Measurements from ENCODE around the gene SERPINA6.
"Not testable (repeated sequence)": the region's sequence is repeated elsewhere in the genome, so short reads cannot be mapped to it uniquely, and the experiment has no call there.

The SERPINA6 gene

GRCh38 chr14:94304243-94304642 is 18.9 kb downstream of the SERPINA6 start:
- H3K4me1 ChIP-seq (ENCODE audit: insufficient read depth, low read length): no peaks in the 10 kb centered on the region
- no peaks in the 10 kb centered on the region for H3K27me3 ChIP-seq (ENCODE audit: insufficient read depth, low read length)
- peaks cover 9% of the 10 kb centered on the region; the same call in 1 of the 2 replicates for H3K9me3 ChIP-seq (ENCODE audit: insufficient read depth, low read depth, low read length)
- no peak overlapping the region for H3K27ac ChIP-seq (ENCODE audit: low read depth, low read length)
- 94% methylated on average over 6 of the region's 6 CpGs for WGBS
- no peak overlapping the region for H3K4me3 ChIP-seq (ENCODE audit: low read length)
- H3K9ac ChIP-seq (ENCODE audit: low read depth, low read length): no peak overlapping the region
- H3K36me3 ChIP-seq (ENCODE audit: insufficient read depth, low read length): no peaks in the 10 kb centered on the region

- Histone ChIP-seq H3K9ac (ENCODE audit: low read depth, low read length) (no peak overlapping the region), H3K4me1 (ENCODE audit: insufficient read depth, low read length) (no peaks in the 10 kb centered on the region), H3K27me3 (ENCODE audit: insufficient read depth, low read length) (no peaks in the 10 kb centered on the region), H3K27ac (ENCODE audit: low read depth, low read length) (no peak overlapping the region), H3K9me3 (ENCODE audit: insufficient read depth, low read depth, low read length) (peaks cover 6% of the 10 kb centered on the region; the same call in 1 of the 2 replicates), H3K36me3 (ENCODE audit: insufficient read depth, low read length) (no peaks in the 10 kb centered on the region), H3K4me3 (ENCODE audit: low read length) (no peak overlapping the region)
- 85% methylated on average over 6 of the region's 7 CpGs for WGBS
Observed at GRCh38 chr14:94303111-94303510, 20.0 kb downstream of the SERPINA6 start.

DNA sequence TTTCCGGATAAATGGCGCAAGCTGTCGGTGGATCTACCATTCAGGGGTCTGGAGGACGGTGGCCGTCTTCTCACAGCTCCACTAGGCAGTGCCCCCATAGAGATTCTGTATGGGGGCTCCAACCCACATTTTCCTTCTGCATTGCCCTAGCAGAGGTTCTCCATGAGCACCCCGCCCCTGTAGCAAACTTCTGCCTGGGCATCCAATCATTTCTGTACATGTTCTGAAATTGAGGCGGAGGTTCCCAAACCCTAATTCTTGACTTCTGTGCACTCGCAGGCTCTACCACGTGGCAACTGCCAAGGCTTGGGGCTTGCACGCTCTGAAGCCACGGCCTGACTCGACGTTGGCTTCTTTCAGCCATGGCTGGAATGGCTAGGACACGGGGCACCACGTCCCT is 25.0 kb downstream of the SERPINA6 start:
- Histone ChIP-seq H3K36me3 (ENCODE audit: insufficient read depth, low read length) (no peaks in the 10 kb centered on the region), H3K4me1 (ENCODE audit: insufficient read depth, low read length) (no peaks in the 10 kb centered on the region), H3K27me3 (ENCODE audit: insufficient read depth, low read length) (no peaks in the 10 kb centered on the region), H3K9me3 (ENCODE audit: insufficient read depth, low read depth, low read length) (no peaks in the 10 kb centered on the region), H3K9ac (ENCODE audit: low read depth, low read length) (no peak overlapping the region), H3K4me3 (ENCODE audit: low read length) (no peak overlapping the region), H3K27ac (ENCODE audit: low read depth, low read length) (no peak overlapping the region)
- 95% methylated on average over 15 of the region's 15 CpGs for WGBS

DNA sequence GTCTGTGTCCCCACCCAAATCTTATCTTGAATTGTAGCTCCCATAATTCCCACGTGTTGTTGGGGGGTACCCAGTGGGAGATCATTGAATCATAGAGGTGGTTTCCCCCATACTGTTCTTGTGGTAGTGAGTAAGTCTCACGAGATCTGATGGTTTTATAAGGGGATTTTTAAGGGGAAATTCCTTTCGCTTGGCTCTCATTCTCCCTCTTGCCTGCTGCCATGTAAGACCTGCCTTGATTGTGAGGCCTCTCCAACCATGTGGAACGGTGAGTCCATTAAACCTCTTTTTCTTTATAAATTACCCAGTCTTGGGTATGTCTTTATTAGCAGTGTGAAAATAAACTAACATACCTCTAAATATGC is 27.0 kb downstream of the SERPINA6 start:
- not testable (repeated sequence) for H3K9me3 ChIP-seq (ENCODE audit: insufficient read depth, low read depth, low read length); H3K27me3 ChIP-seq (ENCODE audit: insufficient read depth, low read length); H3K36me3 ChIP-seq (ENCODE audit: insufficient read depth, low read length); H3K9ac ChIP-seq (ENCODE audit: low read depth, low read length); H3K27ac ChIP-seq (ENCODE audit: low read depth, low read length); H3K4me3 ChIP-seq (ENCODE audit: low read length); H3K4me1 ChIP-seq (ENCODE audit: insufficient read depth, low read length)
- 93% methylated on average over 4 of the region's 4 CpGs for WGBS

DNA sequence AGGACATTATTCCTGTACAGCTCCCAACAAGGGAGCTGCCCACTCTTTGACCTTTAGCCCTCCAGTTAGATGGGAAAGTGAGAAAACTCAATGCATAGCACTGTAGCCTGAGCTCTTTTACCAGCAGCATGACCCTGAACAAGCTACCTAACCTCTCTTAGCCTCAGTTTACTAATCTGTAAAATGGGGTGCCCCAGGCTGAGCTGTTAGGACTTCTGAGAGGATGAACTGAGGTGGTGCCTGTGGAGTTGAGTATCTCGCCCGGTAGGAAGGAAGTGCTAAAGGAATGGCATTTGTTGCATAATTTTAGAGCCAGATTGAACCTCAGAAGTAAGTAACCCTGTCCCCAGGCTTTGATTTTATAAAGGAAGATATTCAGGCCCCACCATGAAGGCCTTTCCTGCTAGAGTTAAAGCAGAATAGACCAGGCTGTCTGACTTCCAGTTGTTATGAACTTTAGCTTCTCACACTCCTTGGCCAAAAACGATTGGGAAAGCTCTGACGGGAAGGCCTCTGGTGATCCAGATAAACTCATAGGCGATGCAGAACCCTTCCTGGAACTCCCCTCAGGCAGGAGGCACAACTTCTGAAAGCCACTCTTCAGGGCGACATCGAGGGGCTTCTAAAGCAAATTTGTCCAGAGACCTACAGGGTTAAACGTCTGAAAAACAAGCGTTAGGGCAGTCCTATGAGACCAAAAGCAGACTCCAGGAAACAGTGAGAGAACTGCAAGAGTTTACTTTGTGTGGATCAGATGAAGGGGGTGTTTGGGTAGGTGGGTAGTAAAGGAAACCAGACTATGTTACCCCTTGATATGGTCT is 27.6 kb downstream of the SERPINA6 start:
- Histone ChIP-seq H3K9me3 (ENCODE audit: insufficient read depth, low read depth, low read length) (no peaks in the 10 kb centered on the region), H3K4me1 (ENCODE audit: insufficient read depth, low read length) (no peaks in the 10 kb centered on the region), H3K9ac (ENCODE audit: low read depth, low read length) (no peak overlapping the region), H3K27ac (ENCODE audit: low read depth, low read length) (no peak overlapping the region), H3K36me3 (ENCODE audit: insufficient read depth, low read length) (no peaks in the 10 kb centered on the region), H3K27me3 (ENCODE audit: insufficient read depth, low read length) (no peaks in the 10 kb centered on the region), H3K4me3 (ENCODE audit: low read length) (no peak overlapping the region)
- WGBS: 91% methylated on average over 9 of the region's 9 CpGs

DNA sequence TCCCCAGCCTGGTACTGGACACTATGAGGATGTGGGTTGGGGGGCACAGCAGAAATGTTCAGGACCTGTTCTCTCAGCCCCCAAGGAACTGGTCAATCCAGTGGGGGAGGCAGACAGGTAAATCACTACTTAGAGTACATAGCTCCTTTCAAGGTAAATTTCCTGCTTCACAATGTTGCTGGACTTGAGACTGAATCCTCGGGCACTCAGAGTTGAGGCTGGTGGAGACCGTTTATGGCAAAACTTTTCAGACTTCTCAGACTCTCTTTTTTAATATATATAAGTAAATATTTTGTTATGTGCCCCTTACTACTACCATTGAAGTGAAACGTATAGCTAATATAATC is 29.6 kb downstream of the SERPINA6 start:
- H3K27ac ChIP-seq (ENCODE audit: low read depth, low read length): no peak overlapping the region
- H3K4me3 ChIP-seq (ENCODE audit: low read length): no peak overlapping the region
- no peaks in the 10 kb centered on the region for H3K36me3 ChIP-seq (ENCODE audit: insufficient read depth, low read length)
- H3K4me1 ChIP-seq (ENCODE audit: insufficient read depth, low read length): no peaks in the 10 kb centered on the region
- no peaks in the 10 kb centered on the region for H3K27me3 ChIP-seq (ENCODE audit: insufficient read depth, low read length)
- 96% methylated on average over 2 of the region's 3 CpGs for WGBS
- no peaks in the 10 kb centered on the region for H3K9me3 ChIP-seq (ENCODE audit: insufficient read depth, low read depth, low read length)
- no peak overlapping the region for H3K9ac ChIP-seq (ENCODE audit: low read depth, low read length)

DNA sequence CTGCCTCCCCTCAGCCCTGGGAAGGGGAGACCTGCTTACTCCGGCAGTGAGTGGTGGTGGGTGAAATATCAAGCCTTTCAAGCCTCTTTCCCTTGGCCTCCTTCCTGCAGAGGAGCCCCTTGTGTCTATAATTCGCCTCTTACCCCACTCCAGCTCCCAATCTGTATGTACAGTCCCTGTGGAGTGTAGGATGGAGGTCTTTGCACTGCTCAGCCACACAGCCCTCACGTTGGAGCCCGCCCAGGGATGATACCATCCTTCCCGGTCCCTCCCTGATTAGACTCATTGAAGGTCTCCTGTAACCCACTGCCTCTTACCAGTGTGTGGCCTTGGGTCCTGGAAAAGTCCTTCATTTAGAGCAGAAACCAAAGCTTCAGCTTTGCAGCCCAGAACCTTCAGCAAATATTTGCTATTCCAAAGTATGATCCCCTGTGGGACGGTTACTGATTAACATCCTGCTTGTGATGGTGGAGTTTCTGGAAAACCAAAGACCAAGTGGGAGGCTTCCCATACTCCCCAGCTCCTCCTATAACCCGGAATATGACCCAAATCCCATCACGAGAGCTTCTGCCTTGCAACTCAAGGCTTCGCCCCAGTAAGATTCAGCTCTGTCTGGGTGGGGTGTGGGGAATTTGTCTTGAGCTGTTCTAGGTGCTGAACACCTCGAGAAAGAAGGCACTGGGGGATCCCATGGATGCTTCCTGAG is 30.1 kb downstream of the SERPINA6 start, which contains the start of gene SERPINA10:
Gene SERPINA10 (minus strand): TSS at position 397 of the 706 bp plus-strand sequence. CDS start 2,675 bp downstream, outside the sequence.
- Histone ChIP-seq H3K36me3 (ENCODE audit: insufficient read depth, low read length) (no peaks in the 10 kb centered on the region), H3K27me3 (ENCODE audit: insufficient read depth, low read length) (no peaks in the 10 kb centered on the region), H3K27ac (ENCODE audit: low read depth, low read length) (no peak within 1 kb of the TSS), H3K4me1 (ENCODE audit: insufficient read depth, low read length) (no peaks in the 10 kb centered on the region), H3K9ac (ENCODE audit: low read depth, low read length) (no peak within 1 kb of the TSS), H3K4me3 (ENCODE audit: low read length) (no peak within 1 kb of the TSS), H3K9me3 (ENCODE audit: insufficient read depth, low read depth, low read length) (no peaks in the 10 kb centered on the region)
- WGBS: 87% methylated on average over 8 of the region's 10 CpGs

- 96% methylated on average over 3 of the region's 3 CpGs for WGBS
- no peaks in the 10 kb centered on the region for H3K27me3 ChIP-seq (ENCODE audit: insufficient read depth, low read length)
- no peak overlapping the region for H3K4me3 ChIP-seq (ENCODE audit: low read length)
- no peaks in the 10 kb centered on the region for H3K4me1 ChIP-seq (ENCODE audit: insufficient read depth, low read length)
- no peak overlapping the region for H3K27ac ChIP-seq (ENCODE audit: low read depth, low read length)
- no peak overlapping the region for H3K9ac ChIP-seq (ENCODE audit: low read depth, low read length)
- no peaks in the 10 kb centered on the region for H3K36me3 ChIP-seq (ENCODE audit: insufficient read depth, low read length)
- H3K9me3 ChIP-seq (ENCODE audit: insufficient read depth, low read depth, low read length): no peaks in the 10 kb centered on the region
Observed at GRCh38 chr14:94292526-94292871, 30.6 kb downstream of the SERPINA6 start.

DNA sequence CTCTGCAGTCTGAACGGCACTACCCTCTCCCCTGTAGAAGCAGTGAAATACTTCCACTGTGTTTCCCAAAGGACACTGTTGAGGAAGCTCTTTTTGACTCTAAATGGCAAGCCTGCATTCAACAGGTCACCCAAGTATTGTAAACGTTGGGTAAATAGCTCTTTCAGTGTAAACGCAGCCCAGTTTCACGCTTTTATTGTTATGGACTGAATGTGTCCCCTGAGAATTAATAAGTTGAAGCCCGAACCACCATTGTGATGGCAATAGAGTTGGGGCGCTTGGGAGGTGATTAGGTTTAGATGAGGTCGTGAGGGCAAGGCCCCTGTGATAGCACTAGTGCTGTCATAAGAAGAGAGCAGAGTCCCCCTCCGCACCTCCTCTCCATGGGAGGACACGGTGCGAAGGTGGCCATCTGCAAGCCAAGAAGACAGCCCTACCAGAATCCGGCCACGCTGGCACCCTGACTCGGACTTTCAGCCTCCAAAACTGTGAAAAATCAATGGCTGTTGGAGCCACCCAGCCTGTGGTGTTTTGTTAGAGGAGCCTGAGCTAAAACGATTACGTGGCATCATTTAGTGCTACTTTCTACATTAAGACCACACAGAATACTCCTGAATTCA is 31.1 kb downstream of the SERPINA6 start:
- Histone ChIP-seq H3K9me3 (ENCODE audit: insufficient read depth, low read depth, low read length) (no peaks in the 10 kb centered on the region), H3K4me1 (ENCODE audit: insufficient read depth, low read length) (no peaks in the 10 kb centered on the region), H3K27me3 (ENCODE audit: insufficient read depth, low read length) (no peaks in the 10 kb centered on the region), H3K36me3 (ENCODE audit: insufficient read depth, low read length) (no peaks in the 10 kb centered on the region), H3K9ac (ENCODE audit: low read depth, low read length) (no peak overlapping the region), H3K4me3 (ENCODE audit: low read length) (no peak overlapping the region), H3K27ac (ENCODE audit: low read depth, low read length) (no peak overlapping the region)
- 84% methylated on average over 15 of the region's 15 CpGs for WGBS

GRCh38 chr14:94291159-94291905 is 31.8 kb downstream of the SERPINA6 start:
- Histone ChIP-seq H3K27me3 (ENCODE audit: insufficient read depth, low read length) (no peaks in the 10 kb centered on the region), H3K9ac (ENCODE audit: low read depth, low read length) (no peak overlapping the region), H3K4me3 (ENCODE audit: low read length) (no peak overlapping the region), H3K36me3 (ENCODE audit: insufficient read depth, low read length) (no peaks in the 10 kb centered on the region), H3K27ac (ENCODE audit: low read depth, low read length) (no peak overlapping the region), H3K9me3 (ENCODE audit: insufficient read depth, low read depth, low read length) (no peaks in the 10 kb centered on the region), H3K4me1 (ENCODE audit: insufficient read depth, low read length) (no peaks in the 10 kb centered on the region)
- WGBS: 93% methylated on average over 13 of the region's 13 CpGs

GRCh38 chr14:94290197-94290596 is 32.9 kb downstream of the SERPINA6 start:
- Histone ChIP-seq H3K9ac (ENCODE audit: low read depth, low read length) (no peak overlapping the region), H3K4me3 (ENCODE audit: low read length) (no peak overlapping the region), H3K36me3 (ENCODE audit: insufficient read depth, low read length) (no peaks in the 10 kb centered on the region), H3K4me1 (ENCODE audit: insufficient read depth, low read length) (no peaks in the 10 kb centered on the region), H3K27ac (ENCODE audit: low read depth, low read length) (no peak overlapping the region), H3K27me3 (ENCODE audit: insufficient read depth, low read length) (no peaks in the 10 kb centered on the region), H3K9me3 (ENCODE audit: insufficient read depth, low read depth, low read length) (no peaks in the 10 kb centered on the region)
- WGBS: 88% methylated on average over 8 of the region's 8 CpGs

All from HUES64 (cell line).